Adrenal gland (tissue), 12 donors: Measurements from ENCODE around the gene FBXL7. TPM values are rescaled to one million over a fixed set of nuclear protein-coding genes. Genes with fewer than 3 reads are reported as not detected.

Experiments used
- DNase-seq, 7 donors: peaks; one replicate each; pipeline ENCODE4 v3.0.0-alpha.2; 2019 to 2020
- H3K27ac ChIP-seq, 5 donors: fragments of 200-600 bp; sonication (generic) in 4 of 5; 1 replicate in 3 of 5; 2 replicates in 2 of 5; pipeline versions ENCODE4 v1.5.1 to v1.8.0; 2016 to 2020; ENCODE audit warnings: mild to moderate bottlenecking in 1 of 5
- H3K27me3 ChIP-seq: fragments of 200-600 bp; 2 replicates; pipeline ENCODE4 v1.8.0; 2021
- H3K36me3 ChIP-seq, 2 donors: fragments of 200-600 bp; replicated peaks in 1 of 2; 1 replicate in 1 of 2; 2 replicates in 1 of 2; pipeline versions ENCODE4 v1.5.1 to v1.8.0; 2018 to 2022
- H3K4me1 ChIP-seq, 2 donors: fragments of 200-600 bp; replicated peaks in 1 of 2; 1 replicate in 1 of 2; 2 replicates in 1 of 2; pipeline versions ENCODE4 v1.5.1 to v1.8.0; 2018 to 2021
- H3K4me3 ChIP-seq, 4 donors: fragments of 200-600 bp; sonication (generic) in 3 of 4; one replicate each; pipeline ENCODE4 v1.5.1; 2016 to 2018
- H3K9me3 ChIP-seq, 3 donors: fragments of 200-600 bp; sonication (generic) in 1 of 3; replicated peaks in 1 of 3; 1 replicate in 2 of 3; 2 replicates in 1 of 3; pipeline versions ENCODE4 v1.5.1 to v1.8.0; 2016 to 2021
- POLR2A ChIP-seq, 2 donors: fragments of 450-650 bp; IDR thresholded peaks; one replicate each; pipeline ENCODE4 v1.6.1; 2017; ENCODE audit warnings: antibody characterized with exemption in 2 of 2, mild to moderate bottlenecking in 2 of 2, moderate library complexity in 1 of 2
- WGBS, 4 donors: extraction: QIAGEN DNeasy Blood & Tissue Kit in 2 of 4; methylation state at CpG; one replicate each; pipeline versions ENCODE4 v1.1.5 to v1.1.7; 2013 to 2017; 5-methylcytosine and 5-hydroxymethylcytosine counted together
- intact Hi-C, 2 donors: fragments of 100-400 bp; cut with DNase I; formaldehyde crosslinking; loops; one replicate each; pipeline versions ENCODE4 v1.14.1 to v1.15.0; 2022 to 2023
- polyA plus RNA-seq, 3 donors: library from polyadenylated mRNA; stranded (reverse); fragments of 200-250 nt in 2 of 3; fragments of 350-450 nt in 1 of 3; fragmentation: Illumina TruSeq in 1 of 3; extraction: RNeasy Lipid Tissue Mini Kit (QIAGEN cat#74804) in 1 of 3; gene quantifications; one replicate each; pipeline ENCODE4 v1.2.3, GENCODE V29; 2013 to 2014
- total RNA-seq, 9 donors: library from RNA; depleted of rRNA in 4 of 9; stranded (reverse); fragments of >200 nt in 4 of 9; fragments of 120-200 nt in 1 of 9; fragmentation: NEBNext Ultra II Directional in 1 of 9; extraction: Animal tissue kit (Norgen Biotek cat#: 25700) in 1 of 9; gene quantifications; one replicate each; pipeline versions ENCODE4 v1.1.0 to v1.2.4, GENCODE V29; 2013 to 2023
- TF ChIP-seq, protein P1 (sequence below), 6 experiments: fragments of 450-650 bp in 4 of 6; fragments of 200-600 bp in 2 of 6; sonication (generic) in 1 of 6; IDR thresholded peaks; 1 replicate in 5 of 6; 2 replicates in 1 of 6; pipeline versions ENCODE4 v1.5.1 to v1.8.0; 2016 to 2021; ENCODE audit warnings: antibody characterized with exemption in 6 of 6, mild to moderate bottlenecking in 2 of 6, moderate library complexity in 1 of 6
- donor health status: healthy with polysubstance abuse.
- donor health status: Bipolar disorder and iron deficiency.
- donor health status: DM: yes; HTN: yes; CAD: no.
- donor health status: DM: no; HTN: no; CAD: no.
- donor health status: DM: no; HTN: no; CAD: no.
- donor health status: DM: yes; HTN: yes; CAD: no.

The FBXL7 gene
- total and polyA plus RNA-seq, 12 donors = 22.6 to 59.1 (median 34.0) TPM

DNA sequence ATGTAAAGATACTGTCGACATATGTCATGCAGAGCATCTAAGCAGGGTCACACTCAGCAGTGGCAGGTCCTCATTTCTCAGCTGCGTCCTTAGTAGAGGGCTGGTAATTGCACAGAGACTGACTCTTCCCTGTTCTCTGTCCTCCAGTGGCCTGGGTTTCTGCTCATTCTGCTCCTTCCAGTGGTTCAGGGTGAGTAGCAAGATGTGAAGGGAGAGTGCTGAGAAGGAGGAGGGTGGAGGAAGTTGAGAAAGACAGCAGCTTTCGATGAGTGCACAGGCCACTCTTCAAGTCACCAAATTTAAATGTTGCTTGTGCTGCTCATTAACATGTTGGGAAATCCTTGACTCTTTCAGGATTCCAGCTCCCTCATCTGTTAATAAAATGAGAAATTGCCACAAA, 203.9 kb downstream of the FBXL7 start:
- intact Hi-C loops = no loop called here
- Histone ChIP-seq H3K9me3 (no peaks in the 10 kb centered on the region), H3K27me3 (no peaks in the 10 kb centered on the region), H3K36me3 (no peaks in the 10 kb centered on the region), H3K4me1 (peaks cover 7 to 15% of the 10 kb centered on the region in 2 donors), H3K27ac (no peak overlapping the region), H3K4me3 (no peak overlapping the region)
- WGBS, 4 donors = 86 to 88% (median 86%) methylated on average over 3 of the region's 3 CpGs
- TF ChIP-seq, protein P1, sequence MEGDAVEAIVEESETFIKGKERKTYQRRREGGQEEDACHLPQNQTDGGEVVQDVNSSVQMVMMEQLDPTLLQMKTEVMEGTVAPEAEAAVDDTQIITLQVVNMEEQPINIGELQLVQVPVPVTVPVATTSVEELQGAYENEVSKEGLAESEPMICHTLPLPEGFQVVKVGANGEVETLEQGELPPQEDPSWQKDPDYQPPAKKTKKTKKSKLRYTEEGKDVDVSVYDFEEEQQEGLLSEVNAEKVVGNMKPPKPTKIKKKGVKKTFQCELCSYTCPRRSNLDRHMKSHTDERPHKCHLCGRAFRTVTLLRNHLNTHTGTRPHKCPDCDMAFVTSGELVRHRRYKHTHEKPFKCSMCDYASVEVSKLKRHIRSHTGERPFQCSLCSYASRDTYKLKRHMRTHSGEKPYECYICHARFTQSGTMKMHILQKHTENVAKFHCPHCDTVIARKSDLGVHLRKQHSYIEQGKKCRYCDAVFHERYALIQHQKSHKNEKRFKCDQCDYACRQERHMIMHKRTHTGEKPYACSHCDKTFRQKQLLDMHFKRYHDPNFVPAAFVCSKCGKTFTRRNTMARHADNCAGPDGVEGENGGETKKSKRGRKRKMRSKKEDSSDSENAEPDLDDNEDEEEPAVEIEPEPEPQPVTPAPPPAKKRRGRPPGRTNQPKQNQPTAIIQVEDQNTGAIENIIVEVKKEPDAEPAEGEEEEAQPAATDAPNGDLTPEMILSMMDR (IDR thresholded peaks at IDR 0.05) = no peak
- no peak for TF ChIP-seq POLR2A (IDR thresholded peaks at IDR 0.05)
- no peak for DNase-seq

DNA sequence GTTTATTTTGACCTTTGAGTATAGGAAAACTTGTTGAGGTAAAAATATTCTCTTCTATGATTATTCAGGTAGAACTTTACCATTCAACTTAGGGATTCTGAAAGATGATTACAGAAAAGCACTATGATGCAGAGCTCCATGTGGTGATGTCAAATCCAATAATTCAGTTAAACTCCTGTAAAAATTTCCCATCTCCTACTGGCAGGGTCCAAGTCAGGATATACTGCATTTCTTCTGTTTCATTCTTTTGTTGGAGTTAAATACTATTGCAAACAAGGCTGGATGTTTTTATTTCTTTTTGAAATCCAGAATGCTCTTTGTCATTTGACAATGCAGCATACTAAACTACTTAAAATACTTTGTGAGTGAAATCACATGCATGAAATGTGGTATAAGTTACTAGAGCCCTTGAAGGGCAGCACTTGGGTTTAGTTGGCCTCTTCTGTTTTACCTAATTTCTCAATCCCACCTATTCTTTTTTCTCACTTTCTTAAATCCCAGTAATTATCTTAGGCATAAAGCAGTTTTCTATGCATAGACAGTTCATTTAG, 204.5 kb downstream of the FBXL7 start:
- TF ChIP-seq, protein P1 (IDR thresholded peaks at IDR 0.05) = no peak
- TF ChIP-seq POLR2A (IDR thresholded peaks at IDR 0.05) = no peak
- Histone ChIP-seq H3K4me3 (no peak overlapping the region), H3K27me3 (no peaks in the 10 kb centered on the region), H3K27ac (no peak overlapping the region), H3K4me1 (peaks cover 7 to 15% of the 10 kb centered on the region in 2 donors), H3K9me3 (no peaks in the 10 kb centered on the region), H3K36me3 (no peaks in the 10 kb centered on the region)
- DNase-seq = no peak
- intact Hi-C loops = no loop called here

DNA sequence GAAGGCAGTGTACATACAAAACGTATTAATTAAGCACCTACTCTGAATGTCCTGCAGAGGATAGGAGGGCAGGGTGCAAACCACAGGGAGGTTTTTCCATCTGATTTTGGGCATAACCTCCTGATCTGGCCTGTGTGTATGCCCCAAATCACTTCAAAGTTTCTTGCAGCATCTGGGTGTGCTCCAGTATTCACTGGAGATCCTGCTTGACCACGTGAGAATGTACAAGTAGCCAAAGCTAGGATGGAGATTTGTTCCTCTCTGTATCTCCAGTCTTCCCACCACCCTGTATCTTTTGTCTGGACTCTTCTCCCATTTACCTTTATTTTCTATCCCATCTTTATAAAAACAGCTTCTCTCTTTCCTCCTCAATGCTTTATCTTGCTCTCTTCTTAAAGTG, 207.7 kb downstream of the FBXL7 start:
- H3K4me3 ChIP-seq = no peak overlapping the region
- H3K27ac ChIP-seq = peak overlapping the region in 1 of 5 donors; percentile 33
- TF ChIP-seq, protein P1 (IDR thresholded peaks at IDR 0.05) = no peak
- TF ChIP-seq POLR2A (IDR thresholded peaks at IDR 0.05) = no peak
- 55 to 63% (median 60%) methylated on average over 2 of the region's 2 CpGs for WGBS, 4 donors
- H3K4me1 ChIP-seq = peaks cover 0 to 15% of the 10 kb centered on the region in 2 donors
- no peak for DNase-seq
- intact Hi-C loops = no loop called here
- no peaks in the 10 kb centered on the region for H3K27me3 ChIP-seq
- no peaks in the 10 kb centered on the region for H3K9me3 ChIP-seq
- no peaks in the 10 kb centered on the region for H3K36me3 ChIP-seq

DNA sequence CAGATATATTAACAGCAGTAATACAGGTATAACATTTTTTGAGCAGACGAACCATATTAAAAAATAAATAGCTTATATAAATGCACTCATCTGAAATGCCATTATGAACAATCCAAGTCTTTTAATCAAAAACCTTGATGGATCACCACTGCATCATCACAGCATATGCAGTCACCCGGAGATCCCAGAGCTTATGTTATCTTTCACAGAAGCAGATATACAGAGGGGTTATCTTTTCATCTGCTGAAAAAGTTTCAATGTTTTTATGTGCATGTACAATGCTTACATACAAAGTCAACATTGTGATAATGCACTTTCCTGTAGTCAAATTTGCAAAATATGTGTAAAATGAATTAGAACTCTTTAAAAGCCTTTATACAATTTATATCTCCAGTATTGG, 211.9 kb downstream of the FBXL7 start:
- intact Hi-C loops = no loop called here
- no peak overlapping the region for H3K4me3 ChIP-seq
- no peak for TF ChIP-seq POLR2A (IDR thresholded peaks at IDR 0.05)
- TF ChIP-seq, protein P1 (IDR thresholded peaks at IDR 0.05) = no peak

More for the DNA sequence above, 211.9 kb downstream of the FBXL7 start:
- Histone ChIP-seq H3K36me3 (no peaks in the 10 kb centered on the region), H3K4me1 (peaks cover 10 to 24% of the 10 kb centered on the region in 2 donors), H3K27ac (no peak overlapping the region), H3K9me3 (no peaks in the 10 kb centered on the region), H3K27me3 (no peaks in the 10 kb centered on the region)
- DNase-seq = no peak
- 61 to 81% (median 76%) methylated on average over 2 of the region's 2 CpGs for WGBS, 4 donors
